ENCODE results near the gene STAB2.

STAB2 gene

DNA sequence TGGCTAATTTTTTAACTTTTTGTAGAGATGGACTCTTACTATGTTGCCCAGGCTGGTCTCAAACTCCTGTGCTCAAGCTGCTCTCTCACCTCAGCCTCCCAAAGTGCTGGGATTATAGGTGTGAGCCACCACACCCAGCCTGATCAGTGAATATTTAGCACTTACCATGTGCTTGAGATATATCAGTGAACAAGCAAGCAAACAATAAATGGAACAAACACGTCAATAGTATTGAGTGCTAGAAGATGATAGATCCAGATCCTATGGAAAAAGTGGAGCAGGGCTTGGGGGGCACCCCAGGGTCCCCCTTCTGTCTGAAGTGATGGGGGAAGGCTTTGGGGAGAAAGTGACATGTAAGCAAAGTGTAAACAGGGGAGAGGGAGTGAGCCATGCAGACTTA lies 170.2 kb downstream of the STAB2 start:
- TF ChIP-seq EZH2phosphoT487 (conservative IDR thresholded peaks at IDR 0.05; ENCODE audit: low read length): no peak
- no peaks in the 10 kb centered on the region for H3K79me2 ChIP-seq (ENCODE audit: insufficient read depth, low read length)
- no peak overlapping the region for H3K9ac ChIP-seq (ENCODE audit: low read length)
- H3K27ac ChIP-seq (ENCODE audit: low read depth, low read length): no peak overlapping the region
- no peak overlapping the region for H2AFZ ChIP-seq (ENCODE audit: low read depth, low read length, severe bottlenecking)
- H4K20me1 ChIP-seq (ENCODE audit: low read depth, low read length): no peaks in the 10 kb centered on the region
- no peaks in the 10 kb centered on the region for H3F3A ChIP-seq (ENCODE audit: insufficient read depth)
- no peaks in the 10 kb centered on the region for H3K27me3 ChIP-seq (ENCODE audit: low read length)
- H3K9me3 ChIP-seq (ENCODE audit: insufficient read depth, low read length): no peaks in the 10 kb centered on the region
- no peaks in the 10 kb centered on the region for H3K9me2 ChIP-seq (replicated peaks; ENCODE audit: insufficient read depth, low read length)
- no peak overlapping the region for H3K4me3 ChIP-seq (ENCODE audit: insufficient read depth, low read length, poor library complexity, severe bottlenecking)
- H3K4me2 ChIP-seq (ENCODE audit: low read depth, low read length, poor library complexity, severe bottlenecking): no peak overlapping the region
- no peaks in the 10 kb centered on the region for H3K36me3 ChIP-seq (ENCODE audit: low read length)

DNA sequence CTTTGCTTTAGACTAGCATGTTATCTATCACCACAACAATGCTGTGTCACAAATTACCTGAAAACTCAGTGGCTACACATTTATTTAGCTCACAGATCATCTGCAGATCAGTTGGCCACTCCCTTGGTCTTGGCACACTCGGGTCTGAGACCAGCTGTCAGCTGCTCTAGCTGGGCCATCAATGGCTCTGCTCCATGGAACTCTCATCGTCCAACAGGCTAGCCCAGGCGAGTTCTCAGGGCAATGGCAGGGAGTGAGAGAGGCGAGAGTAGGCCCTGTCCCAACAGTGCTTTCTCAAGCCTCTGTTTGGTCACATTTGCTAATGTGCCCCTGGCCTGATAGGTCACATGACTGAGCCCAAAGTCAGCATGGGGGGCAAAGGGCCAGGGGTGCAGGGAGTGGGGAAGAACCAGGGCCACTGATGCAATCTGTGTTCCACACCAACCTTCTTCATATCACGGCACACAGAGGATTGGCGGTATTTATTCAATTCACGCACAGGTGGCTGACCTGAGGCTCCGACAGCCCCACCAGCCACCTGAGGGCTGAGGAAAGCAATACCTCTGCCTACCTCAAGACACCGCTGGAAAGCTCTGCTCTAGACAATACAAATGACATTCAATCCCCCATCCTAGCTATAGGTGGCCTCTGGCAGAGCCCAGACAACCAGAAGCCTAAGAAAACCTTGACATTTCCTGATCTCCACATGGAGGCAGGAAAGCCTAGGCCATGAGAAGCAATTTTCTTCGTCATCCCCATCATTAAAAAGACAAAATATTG lies 171.4 kb downstream of the STAB2 start:
- H3K79me2 ChIP-seq (ENCODE audit: insufficient read depth, low read length): no peaks in the 10 kb centered on the region
- TF ChIP-seq EZH2phosphoT487 (conservative IDR thresholded peaks at IDR 0.05; ENCODE audit: low read length): no peak
- TF ChIP-seq, protein P1, sequence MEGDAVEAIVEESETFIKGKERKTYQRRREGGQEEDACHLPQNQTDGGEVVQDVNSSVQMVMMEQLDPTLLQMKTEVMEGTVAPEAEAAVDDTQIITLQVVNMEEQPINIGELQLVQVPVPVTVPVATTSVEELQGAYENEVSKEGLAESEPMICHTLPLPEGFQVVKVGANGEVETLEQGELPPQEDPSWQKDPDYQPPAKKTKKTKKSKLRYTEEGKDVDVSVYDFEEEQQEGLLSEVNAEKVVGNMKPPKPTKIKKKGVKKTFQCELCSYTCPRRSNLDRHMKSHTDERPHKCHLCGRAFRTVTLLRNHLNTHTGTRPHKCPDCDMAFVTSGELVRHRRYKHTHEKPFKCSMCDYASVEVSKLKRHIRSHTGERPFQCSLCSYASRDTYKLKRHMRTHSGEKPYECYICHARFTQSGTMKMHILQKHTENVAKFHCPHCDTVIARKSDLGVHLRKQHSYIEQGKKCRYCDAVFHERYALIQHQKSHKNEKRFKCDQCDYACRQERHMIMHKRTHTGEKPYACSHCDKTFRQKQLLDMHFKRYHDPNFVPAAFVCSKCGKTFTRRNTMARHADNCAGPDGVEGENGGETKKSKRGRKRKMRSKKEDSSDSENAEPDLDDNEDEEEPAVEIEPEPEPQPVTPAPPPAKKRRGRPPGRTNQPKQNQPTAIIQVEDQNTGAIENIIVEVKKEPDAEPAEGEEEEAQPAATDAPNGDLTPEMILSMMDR (IDR thresholded peaks at IDR 0.05; ENCODE audit: insufficient read depth, low read length, poor library complexity, severe bottlenecking): no peak
- no peaks in the 10 kb centered on the region for H3K27me3 ChIP-seq (ENCODE audit: low read length)
- H3K4me2 ChIP-seq (ENCODE audit: low read depth, low read length, poor library complexity, severe bottlenecking): no peak overlapping the region
- H4K20me1 ChIP-seq (ENCODE audit: low read depth, low read length): no peaks in the 10 kb centered on the region
- no peak overlapping the region for H2AFZ ChIP-seq (ENCODE audit: low read depth, low read length, severe bottlenecking)
- H3K4me3 ChIP-seq (ENCODE audit: insufficient read depth, low read length, poor library complexity, severe bottlenecking): no peak overlapping the region
- H3K9ac ChIP-seq (ENCODE audit: low read length): no peak overlapping the region
- H3K27ac ChIP-seq (ENCODE audit: low read depth, low read length): no peak overlapping the region
- H3F3A ChIP-seq (ENCODE audit: insufficient read depth): no peaks in the 10 kb centered on the region
- H3K36me3 ChIP-seq (ENCODE audit: low read length): no peaks in the 10 kb centered on the region
- H3K9me3 ChIP-seq (ENCODE audit: insufficient read depth, low read length): no peaks in the 10 kb centered on the region
- H3K9me2 ChIP-seq (replicated peaks; ENCODE audit: insufficient read depth, low read length): no peaks in the 10 kb centered on the region

DNA sequence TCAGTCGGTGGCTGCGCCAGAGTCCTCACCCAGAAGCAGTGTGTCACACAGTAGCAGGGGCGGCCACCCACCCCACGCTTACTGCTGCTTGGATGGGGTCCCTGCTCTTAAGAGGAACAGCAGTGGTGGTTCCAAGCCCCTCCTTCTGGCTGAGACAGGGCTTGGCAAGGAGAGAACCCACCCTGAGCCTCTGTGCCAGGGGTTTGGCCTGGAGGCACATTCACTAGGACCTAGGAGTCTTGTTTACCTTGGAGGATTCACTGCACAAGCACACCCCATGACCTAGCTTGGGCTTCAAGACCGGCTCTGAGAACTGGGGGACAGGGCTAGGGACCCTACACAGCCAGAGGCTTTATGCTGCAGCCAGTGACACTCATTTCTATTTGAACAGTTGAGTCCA lies 175.4 kb downstream of the STAB2 start:
- no peak overlapping the region for H2AFZ ChIP-seq (ENCODE audit: low read depth, low read length, severe bottlenecking)
- H3K4me3 ChIP-seq (ENCODE audit: insufficient read depth, low read length, poor library complexity, severe bottlenecking): no peak overlapping the region
- no peaks in the 10 kb centered on the region for H3F3A ChIP-seq (ENCODE audit: insufficient read depth)
- no peak overlapping the region for H3K4me2 ChIP-seq (ENCODE audit: low read depth, low read length, poor library complexity, severe bottlenecking)
- no peak overlapping the region for H3K9ac ChIP-seq (ENCODE audit: low read length)
- H3K36me3 ChIP-seq (ENCODE audit: low read length): no peaks in the 10 kb centered on the region
- H3K79me2 ChIP-seq (ENCODE audit: insufficient read depth, low read length): no peaks in the 10 kb centered on the region
- no peak overlapping the region for H3K27ac ChIP-seq (ENCODE audit: low read depth, low read length)
- no peaks in the 10 kb centered on the region for H3K9me3 ChIP-seq (ENCODE audit: insufficient read depth, low read length)
- TF ChIP-seq, protein P1 (IDR thresholded peaks at IDR 0.05; ENCODE audit: insufficient read depth, low read length, poor library complexity, severe bottlenecking): no peak
- no peak for TF ChIP-seq EZH2phosphoT487 (conservative IDR thresholded peaks at IDR 0.05; ENCODE audit: low read length)
- H3K9me2 ChIP-seq (replicated peaks; ENCODE audit: insufficient read depth, low read length): no peaks in the 10 kb centered on the region
- H4K20me1 ChIP-seq (ENCODE audit: low read depth, low read length): no peaks in the 10 kb centered on the region
- H3K27me3 ChIP-seq (ENCODE audit: low read length): no peaks in the 10 kb centered on the region

DNA sequence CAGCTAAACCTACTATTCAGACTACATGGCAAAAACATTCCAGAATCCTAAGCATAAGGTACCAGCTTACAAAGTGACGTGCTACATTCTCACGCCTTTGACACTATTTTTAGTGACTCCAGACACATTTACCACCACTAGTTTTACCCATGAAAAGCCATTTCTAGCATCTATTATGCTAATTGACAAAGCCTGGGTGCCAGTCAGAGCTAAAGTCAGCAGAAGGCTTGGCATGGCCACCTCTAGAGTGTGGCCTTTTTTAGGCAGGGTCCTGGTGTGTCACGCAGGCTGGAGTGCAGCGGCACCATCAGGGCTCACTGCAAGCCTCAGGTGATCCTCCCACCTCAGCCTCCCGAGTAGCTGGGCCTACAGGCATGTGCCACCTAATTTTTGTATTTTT lies 178.2 kb downstream of the STAB2 start:
- Histone ChIP-seq H3K9ac (ENCODE audit: low read length) (no peak overlapping the region), H3K4me3 (ENCODE audit: insufficient read depth, low read length, poor library complexity, severe bottlenecking) (no peak overlapping the region), H4K20me1 (ENCODE audit: low read depth, low read length) (no peaks in the 10 kb centered on the region), H3K4me2 (ENCODE audit: low read depth, low read length, poor library complexity, severe bottlenecking) (no peak overlapping the region), H3K9me2 (replicated peaks; ENCODE audit: insufficient read depth, low read length) (no peaks in the 10 kb centered on the region), H3K9me3 (ENCODE audit: insufficient read depth, low read length) (no peaks in the 10 kb centered on the region), H3K79me2 (ENCODE audit: insufficient read depth, low read length) (no peaks in the 10 kb centered on the region), H3K36me3 (ENCODE audit: low read length) (no peaks in the 10 kb centered on the region), H3K27ac (ENCODE audit: low read depth, low read length) (no peak overlapping the region), H3K27me3 (ENCODE audit: low read length) (no peaks in the 10 kb centered on the region), H3F3A (ENCODE audit: insufficient read depth) (no peaks in the 10 kb centered on the region), H2AFZ (ENCODE audit: low read depth, low read length, severe bottlenecking) (no peak overlapping the region)
- no peak for TF ChIP-seq EZH2phosphoT487 (conservative IDR thresholded peaks at IDR 0.05; ENCODE audit: low read length)
- TF ChIP-seq, protein P1 (IDR thresholded peaks at IDR 0.05; ENCODE audit: insufficient read depth, low read length, poor library complexity, severe bottlenecking): no peak

Data from SU-DHL-6 (cell line).